HG02759 (cell line): ENCODE data around the gene TBC1D14.
"Not testable (repeated sequence)": the region's sequence is repeated elsewhere in the genome, so short reads cannot be mapped to it uniquely, and the experiment has no call there.

Source experiments
- ATAC-seq: cut with Tn5 transposase; IDR thresholded peaks from one replicate; pipeline ENCODE4 v1.9.1; 2021; ENCODE audit warnings: mild to moderate bottlenecking, moderate library complexity; ENCODE audit not compliant: unreplicated experiment

TBC1D14 gene

DNA sequence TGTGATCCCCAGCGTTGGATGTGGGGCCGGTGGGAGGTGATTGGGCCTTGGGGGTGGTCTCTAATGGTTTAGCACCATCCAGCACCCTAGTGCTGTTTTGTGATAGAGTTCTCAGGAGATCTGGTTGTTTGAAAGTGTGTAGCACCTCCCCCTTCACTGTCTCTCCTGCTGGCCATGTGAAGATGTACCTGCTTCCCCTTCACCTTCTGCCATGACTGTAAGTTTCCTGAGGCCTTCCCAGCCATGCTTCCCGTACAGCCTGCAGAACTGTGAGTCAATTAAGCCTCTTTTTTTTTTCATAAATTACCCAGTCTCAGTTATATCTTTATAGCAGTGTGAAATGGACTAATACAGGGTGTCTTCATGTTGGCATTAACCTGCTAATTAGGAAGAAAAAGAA lies 19.3 kb upstream of the TBC1D14 start:
- ATAC-seq, result no peak

DNA sequence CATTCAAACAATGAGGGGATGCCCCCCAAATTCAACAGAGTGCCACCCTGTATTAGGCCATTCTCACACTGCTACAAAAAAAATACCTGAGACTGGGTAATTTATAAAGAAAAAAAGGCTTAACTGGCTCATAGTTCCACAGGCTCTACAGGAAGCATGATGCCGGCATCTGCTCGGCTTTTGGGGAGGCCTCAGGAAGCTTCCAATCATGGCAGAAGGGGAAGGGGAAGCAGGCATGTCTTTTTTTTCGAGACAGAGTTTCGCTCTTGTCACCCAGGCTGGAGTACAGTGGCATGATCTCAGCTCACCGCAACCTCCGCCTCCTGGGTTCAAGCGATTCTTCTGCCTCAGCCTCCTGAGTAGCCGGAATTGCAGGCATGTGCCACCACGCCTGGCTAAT lies 18.7 kb upstream of the TBC1D14 start:
- not testable (repeated sequence) for ATAC-seq

DNA sequence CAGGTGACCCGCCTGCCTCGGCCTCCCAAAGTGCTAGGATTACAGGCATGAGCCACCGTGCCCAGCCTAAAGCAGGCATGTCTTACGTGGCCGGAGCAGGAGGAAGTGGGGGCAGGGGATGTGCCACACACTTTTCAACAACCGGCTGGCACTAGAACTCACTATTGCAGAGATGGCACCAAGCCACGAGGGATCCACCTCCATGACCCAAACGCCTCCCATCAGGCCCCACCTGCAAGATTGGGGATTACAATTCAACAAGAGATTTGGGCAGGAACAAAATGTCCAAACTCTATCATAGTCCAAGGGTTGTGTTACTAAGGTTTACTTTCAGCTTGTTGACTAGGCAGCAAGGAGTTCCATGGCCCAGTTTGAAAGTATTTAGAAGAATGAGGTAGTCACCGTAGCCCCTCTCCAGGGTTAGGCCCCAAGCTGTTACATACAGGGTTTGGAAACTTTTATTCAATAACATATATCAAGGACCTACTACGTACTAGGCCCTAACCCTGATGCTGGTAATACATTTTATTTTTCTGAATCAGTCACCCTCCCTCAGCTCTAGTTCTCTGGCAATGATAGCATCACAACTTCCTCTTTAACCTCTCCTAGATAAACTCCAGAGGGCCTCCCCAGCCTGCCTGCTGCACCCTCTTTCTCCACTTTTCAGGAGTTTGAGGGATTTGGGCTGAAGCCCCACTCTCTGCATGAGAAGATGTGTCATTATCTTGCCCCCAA lies 18.0 kb upstream of the TBC1D14 start:
- no peak for ATAC-seq

DNA sequence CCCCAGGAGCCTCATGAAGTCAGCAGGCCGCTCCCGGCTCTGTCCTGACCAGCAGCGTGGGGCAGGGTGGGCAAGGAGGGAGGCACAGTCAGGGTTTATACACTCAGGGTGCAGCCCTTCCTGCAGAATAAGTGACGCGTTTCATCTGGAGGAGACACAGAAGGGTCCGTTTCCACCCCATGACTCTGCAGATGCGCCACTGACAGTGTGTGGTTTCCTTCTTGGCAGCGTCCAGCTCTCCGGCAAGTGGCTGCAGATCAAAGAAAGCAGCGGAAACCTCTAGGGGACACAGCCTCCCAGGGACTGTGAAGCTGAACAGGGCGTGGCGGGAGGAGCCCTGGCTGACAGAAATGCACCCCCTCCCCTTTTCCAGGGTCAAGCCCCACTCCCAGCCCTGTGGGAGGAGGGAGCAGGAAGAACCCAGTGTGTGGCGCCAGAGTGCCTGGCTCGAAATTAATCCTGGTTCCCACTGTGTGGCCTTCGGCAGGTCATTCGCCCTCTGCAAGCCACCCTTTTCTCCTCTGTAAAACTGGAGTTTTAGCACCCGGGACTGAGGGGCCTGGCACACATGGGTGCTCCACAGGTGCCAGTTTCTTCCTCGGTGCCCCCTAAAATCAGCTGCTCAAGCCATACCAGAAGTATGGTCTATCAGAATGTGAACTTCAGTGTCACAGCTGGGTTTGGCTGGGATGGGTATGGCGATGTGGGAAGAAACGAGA lies 17.3 kb upstream of the TBC1D14 start:
- peak; percentile 47 for ATAC-seq

DNA sequence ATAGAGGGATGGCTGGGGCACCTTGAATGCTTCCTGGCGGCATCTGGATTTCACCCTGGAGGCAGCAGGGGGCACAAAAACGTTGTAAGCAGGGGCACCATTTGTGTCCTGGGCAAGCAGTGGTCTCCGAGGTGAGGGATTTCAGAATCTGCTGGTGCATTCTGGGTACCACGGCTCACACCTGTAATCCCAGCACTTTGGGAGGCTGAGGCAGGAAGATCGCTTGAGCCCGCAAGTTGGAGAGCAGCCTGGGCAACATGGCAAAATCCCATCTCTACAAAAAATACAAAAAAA lies 16.8 kb upstream of the TBC1D14 start:
- no peak for ATAC-seq

DNA sequence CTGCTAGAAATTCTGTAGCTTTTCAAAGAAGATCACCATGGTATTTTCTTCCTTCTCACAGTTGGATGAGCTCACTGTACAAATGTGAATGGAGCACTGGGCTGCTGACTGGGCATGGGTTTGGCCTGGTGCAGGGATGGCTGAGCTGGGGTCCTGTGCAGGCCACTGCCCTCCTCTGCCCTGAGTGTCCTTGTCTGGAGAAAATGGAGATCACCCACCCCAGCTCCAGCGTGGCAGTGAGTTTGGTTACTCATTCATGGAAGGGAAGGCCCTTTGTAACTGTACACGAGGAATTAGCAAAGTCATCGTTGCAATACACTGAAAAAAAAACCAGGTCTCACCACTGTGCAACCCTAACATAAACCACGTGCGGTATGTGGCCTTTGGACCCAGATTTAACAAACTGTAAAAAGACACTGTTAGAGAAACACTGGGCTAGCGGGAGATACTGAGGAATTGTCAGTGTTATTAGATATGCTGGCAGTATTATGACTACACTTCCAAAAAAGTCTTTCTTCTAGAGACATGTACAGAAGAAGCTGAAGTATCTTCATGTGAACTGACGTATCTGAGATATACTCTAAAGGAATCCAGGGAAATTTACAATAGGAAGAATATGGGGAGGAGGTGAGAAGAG lies 16.1 kb upstream of the TBC1D14 start:
- ATAC-seq, result no peak

DNA sequence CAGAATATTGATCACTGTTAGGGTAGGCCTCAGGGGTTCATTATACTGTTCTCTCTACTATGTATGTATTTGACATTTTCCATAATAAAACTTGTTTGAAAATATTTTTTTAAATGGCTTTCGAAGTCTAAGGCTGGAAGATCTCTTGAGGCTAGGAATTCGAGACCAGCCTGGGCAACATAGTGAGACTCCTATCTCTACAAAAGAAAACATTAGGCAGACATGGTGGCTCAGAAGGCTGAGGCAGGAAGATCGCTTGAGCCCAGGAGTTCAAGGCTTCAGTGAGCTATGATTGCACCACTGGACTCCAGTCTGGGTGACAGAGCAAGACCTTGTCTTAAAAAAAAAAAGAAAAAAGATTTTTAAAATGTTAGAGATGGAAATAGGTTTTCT lies 15.5 kb upstream of the TBC1D14 start:
- ATAC-seq, result no peak

DNA sequence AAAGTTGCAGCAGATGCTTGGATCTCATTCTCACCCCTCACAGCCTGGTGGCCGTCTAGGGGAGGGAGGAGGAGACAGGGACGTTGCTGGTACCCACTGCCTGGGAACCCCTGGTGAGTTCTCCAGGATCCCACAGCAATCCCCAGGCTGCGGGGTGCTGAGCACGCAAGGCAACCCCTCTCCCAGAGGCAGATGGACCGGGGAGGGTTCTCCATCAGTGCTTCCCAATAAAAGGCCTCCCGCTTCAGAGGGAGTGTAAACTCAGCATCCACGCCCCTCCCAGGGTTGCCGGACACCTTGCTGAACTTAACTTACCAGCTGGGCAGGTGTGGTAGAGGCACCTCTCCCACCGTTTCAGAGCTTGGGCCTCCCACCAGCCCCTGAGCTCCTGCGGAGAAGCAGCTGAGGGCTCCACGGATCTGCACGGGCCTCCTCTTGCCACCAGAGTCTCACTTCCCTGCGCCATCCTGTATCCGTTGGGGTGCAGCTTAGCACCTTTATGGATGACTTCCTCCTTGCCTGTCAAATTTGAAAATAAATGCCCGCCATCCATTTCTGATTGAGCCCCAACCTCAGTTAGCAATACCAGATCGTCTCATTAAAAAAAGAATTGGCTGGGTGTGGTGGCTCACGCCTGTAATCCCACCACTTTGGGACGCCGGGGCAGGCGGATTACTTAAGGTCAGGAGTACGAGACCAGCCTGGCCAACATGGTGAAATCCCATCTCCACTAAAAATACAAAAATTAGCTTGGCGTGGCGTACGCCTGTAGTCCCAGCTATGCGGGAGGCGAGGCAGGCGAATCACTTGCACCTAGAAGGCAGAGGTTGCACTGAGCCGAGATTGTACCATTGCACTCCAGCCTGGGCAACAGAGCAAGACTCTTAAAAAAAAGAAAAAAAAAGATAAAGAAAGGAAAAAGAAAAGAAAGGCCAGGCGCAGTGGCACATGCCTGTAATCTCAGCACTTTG lies 14.8 kb upstream of the TBC1D14 start:
- ATAC-seq, result no peak

DNA sequence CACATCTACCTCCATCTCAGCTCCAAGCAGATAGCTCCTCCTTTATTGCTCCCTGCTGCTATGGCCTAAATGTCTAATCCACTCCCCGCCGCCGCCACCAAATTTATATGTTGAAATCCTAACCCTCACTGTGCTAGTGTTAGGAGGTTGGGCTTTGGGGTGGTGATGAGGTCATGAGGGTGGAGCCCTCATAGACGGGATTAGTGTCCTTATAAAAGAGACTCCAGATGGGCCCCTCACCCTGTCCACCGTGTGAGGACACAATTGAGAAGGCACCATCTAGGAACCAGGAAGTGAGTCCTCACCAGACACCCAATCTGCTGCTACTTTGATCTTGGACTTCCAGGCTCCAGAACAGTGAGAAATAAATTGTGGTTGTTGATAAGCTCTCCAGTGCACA lies 13.6 kb upstream of the TBC1D14 start:
- no peak for ATAC-seq

DNA sequence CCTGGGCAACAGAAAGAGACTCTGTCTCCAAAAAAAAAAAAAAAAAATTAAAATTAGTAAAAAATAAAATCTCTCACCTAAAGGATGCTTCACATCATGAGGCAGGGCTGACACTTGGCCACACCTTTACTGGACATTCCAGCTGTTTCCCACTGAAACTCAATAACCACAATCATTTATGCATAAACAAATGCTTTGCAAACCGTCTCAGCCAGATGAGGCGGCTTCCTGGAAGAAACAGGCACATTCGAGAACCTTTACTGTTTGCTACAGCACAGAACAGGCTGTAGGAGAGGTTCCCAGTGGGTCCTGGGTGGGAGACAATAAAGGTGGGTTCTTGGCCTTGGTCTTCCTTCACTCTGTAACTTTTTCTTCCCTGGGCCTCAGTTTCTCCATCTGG lies 10.9 kb upstream of the TBC1D14 start:
- no peak for ATAC-seq

DNA sequence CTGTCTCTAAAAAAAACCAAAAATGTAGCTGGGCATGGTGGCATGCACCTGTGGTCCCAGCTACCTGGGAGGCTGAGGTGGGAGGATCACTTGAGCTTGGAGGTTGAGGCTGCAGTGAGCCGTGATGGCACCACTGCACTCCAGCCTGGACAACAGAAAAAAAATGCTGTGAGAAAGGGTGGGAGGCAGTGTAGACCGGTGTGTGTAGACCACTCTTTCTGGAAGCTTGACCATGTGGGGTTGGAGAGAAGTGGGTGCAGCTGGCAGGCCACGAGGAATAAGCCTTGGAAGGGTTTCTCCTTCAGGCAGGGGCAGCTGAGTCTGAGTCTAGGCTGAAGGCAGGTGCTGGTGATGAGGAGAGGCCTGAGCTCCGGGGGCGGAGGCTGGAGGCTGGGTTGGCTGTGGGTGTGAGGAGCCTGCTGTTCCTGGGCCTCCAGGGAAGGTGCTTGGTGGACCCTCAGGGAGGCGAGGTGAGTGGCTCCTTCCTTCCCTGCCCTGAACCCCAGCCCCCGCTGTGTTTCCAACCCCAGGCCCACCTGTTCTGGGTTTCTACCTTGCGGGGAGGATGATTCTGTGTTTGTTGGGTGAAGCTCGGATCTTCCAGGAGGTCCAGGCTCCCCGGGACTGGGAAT lies 9.3 kb upstream of the TBC1D14 start:
- ATAC-seq, result no peak

DNA sequence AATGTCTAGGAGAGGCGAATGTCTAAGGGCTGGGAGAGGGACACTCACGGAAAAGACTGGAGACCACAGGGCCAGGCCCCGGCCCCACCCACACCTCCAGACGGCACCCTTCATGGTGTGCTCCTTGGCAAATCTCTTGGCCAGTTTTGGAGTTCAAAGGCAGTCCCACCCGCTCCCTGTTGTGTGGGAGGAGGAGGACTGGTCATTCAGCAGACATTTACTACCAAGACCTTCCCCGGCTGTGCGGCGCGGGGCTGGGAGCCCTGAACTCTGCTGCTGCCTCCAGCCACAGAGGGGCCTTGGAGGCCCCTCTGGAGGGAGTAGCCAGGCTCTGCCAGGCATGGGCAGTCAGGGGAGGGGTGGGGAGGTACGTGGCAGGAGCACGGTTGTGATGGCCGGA lies 8.7 kb upstream of the TBC1D14 start:
- ATAC-seq, result no peak

DNA sequence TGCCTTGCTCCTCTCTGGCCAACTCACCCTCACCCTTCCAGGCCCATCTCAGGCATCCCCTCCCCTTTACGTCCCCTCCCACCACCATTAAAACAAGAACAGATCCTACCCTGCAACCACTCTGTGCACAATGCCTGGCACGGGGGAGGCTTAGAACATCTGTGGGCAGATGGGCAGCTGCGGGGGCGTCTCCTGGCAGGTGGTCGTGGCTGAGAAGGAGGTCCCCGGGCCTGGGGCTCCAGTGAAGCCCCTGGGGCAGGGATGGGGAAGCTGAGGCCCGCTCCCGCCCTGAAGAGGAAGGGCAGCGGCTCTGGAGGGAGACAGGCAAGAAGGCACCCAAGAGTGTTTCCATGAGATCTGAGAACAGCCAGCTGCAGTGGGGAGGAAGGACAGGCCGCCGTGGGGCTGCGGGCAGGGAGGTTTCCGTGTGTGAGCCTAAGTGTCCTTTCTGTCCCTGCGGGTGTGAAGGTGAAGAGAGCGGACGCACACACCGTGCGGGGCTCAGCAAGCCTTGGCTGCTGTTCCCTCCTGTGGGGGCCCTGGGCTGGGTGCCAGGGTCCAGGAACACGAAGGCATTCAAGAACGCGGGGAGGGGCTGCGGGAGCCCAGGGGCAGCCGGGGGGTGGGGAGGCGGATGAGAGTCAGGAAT lies 7.8 kb upstream of the TBC1D14 start:
- no peak for ATAC-seq

DNA sequence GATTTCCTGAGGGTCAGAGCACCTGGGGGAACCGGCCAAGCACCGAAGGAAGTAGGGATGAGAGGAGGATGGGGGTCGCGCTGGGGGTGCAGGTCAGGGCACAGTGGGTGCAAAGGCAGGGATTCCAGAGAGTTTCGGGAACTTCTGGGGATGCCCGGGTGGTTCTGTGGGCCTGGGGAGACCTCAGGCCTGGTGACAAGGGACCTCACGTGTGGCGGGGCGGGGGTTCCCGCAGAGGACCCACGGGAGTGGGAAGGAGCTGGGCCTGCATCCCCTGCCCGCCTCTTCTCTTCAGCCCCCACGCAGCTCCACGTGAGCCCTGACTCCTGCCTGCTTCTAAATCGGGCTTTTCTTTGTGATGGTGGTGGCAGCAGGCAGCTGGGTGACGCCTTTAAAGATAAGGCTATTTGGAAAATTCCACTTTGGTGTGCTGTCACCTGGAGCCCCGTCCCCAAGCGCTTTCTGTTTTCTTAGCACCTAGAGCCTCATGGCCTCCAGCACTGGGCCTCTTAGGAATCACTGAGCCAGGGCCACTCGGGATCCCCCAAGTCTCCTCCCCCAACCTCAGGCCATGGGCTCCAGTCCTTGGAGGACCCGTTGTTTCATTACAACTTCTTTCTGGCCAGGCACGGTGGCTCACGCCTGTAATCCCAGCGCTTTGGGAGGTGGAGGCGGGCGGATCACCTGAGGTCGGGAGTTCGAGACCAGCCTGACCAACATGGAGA lies 7.1 kb upstream of the TBC1D14 start:
- no peak for ATAC-seq

DNA sequence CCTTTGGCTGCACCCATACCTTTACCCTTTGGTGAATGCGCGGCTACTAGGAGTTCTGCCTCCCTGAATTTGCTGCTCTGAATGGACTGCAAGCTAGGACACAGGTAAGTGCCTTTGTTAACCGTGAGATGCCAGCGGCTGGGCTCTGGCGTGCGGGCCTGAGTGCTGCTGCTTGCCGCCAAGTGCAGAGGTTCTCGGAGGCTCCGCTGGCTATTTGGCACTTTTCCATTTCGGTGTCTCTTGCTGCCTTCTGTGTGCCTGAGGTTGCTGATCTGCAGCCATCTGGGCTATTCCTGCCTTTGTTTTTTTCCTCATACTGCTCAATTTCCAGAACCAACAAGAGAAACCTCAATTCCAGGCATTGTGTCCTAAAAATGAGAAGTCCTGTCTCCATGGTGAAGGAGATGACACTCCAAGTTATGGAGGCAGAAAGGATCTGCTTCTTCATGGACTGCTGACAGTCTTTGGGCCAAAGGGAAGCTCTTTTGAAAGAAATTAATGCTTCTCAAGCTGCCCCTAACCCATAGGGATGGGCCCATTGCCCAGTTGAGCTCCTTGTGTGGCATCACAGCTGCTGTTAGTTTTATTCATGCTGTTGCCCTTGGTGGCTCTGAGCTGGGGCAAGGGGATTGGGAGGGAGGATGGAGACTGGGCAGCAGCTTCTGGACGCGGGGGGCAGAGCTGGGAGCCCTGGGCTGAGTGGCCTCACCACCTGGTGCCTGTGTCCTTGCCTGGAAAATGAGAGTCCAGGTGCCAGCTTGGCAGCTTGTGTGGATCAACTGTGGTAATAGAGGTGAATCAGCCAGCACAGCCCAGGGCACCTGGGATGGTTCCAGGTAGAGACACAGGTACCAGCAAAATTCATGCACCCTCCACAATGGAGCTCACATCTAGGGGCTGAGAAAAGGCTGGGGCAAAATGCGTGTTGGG lies 3.8 kb upstream of the TBC1D14 start:
- no peak for ATAC-seq

DNA sequence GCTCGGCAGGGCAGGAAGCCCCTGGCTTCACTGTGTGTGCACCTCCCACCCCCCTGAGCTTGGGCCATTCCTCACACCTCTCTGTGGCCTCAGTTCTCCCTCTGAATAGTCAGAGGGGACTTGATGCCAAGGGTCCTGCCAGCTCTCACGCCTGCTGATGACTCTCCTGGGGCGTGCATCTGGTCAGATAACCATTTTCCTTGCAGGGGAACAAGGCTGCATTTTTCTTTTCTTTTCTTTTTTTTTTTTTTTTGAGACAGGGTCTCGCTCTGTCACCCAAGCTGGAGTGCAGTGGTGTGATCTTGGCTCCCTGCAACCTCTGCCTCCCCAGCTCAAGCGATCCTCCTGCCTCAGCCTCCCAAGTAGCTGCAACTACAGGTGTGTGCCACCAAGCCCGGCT lies 3.1 kb upstream of the TBC1D14 start:
- ATAC-seq, result not testable (repeated sequence)

DNA sequence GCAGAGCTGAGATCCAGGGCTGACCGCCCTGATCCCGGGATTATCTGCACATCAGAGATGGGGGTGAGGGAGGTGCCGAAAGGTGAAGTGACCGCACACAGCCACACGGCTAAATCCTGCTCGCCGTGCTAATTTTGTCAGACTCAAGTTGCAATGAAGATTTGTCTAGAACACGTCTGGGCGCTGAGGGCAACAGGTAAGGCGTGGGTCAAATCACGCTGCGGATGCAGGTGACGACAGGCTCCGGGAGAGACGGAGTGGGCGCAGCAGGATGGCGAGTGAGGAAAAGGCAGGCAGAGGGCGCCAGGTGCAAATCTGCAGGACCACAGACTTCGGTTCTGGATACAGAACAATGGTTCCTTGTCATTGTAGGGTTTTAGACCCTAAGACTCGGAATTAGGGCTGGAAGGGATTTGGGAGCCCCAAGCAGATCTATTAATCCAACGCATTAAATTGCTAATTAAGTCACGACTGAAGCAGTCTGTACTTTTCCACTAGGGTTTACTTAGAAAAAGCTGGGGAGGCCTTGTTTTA lies 1.9 kb upstream of the TBC1D14 start:
- ATAC-seq, result no peak

DNA sequence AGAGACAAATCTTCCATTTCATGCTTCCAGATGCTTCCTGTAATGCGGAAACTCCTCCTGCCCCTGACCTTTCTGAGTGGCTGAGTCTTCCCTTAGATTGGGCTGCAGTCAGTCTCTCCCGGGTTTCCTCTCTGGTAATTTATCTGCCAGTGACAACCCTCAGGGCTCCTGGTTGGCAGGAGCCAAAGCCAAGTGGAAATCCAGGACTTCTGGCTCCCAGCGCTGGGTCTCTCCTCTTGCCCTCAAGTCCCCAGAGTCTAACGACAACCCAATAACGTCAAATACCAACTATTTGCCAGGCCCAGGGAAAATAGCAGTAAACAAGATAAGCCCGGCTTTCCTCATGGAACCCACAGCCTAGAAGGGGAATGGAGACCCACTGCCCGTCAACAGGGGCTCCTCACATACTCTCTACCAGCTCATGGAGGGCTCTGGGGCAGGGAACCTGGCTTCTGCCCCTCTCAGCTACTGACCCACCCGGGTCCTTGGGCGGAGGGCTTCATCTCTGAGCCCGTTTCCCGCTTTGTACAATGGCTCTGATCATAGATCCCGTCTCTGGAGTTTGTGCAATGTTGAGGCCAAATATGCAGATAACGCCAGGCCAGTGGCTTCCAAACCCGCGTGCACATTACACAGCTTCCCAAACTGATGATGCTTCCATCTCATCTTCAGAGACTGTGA lies 1.1 kb upstream of the TBC1D14 start:
- ATAC-seq, result no peak
